Measurements from ENCODE around the gene LRRC59.

DNA sequence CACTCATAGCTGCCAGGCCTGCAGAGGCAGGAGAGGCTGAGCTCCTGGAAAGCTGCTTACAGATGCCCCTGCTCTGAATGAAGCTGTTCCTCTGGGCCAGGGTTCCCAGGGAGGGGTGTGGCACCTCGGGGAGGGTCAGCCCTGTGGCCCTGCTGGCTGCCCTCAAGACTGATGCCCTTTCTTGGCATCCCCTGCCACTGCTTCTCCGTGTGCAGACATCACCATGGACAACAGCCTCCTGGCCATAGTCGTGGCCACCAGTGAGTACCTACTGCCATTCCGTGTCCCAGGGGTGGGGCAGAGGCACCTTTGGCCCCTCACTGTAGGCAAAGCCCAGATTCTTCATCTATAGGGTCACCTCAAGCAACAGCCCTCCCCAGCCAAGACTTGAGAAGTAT is 33.3 kb downstream of the LRRC59 start:
- TF ChIP-seq SIN3A (IDR thresholded peaks at IDR 0.05; ENCODE audit: low read depth) (no peak), EZH2 (IDR thresholded peaks at IDR 0.05) (no peak), POLR2AphosphoS5 (IDR thresholded peaks at IDR 0.05; ENCODE audit: low read depth, low read length) (no peak; the same call in 1 of the 2 replicates), CTCF (IDR thresholded peaks at IDR 0.05 in 2 of 3, conservative IDR thresholded peaks at IDR 0.05 in 1 of 3; ENCODE audit: borderline replicate concordance in 1 of 3, insufficient read depth in 1 of 3, low read depth in 2 of 3, low read length in 2 of 3) (no peak), EGR1 (IDR thresholded peaks at IDR 0.05; ENCODE audit: low read depth) (no peak), RAD21 (IDR thresholded peaks at IDR 0.05; ENCODE audit: low read depth) (no peak), ZNF274 (IDR thresholded peaks at IDR 0.05; ENCODE audit: low read depth, low read length) (no peak), POLR2A (IDR thresholded peaks at IDR 0.05; ENCODE audit: borderline replicate concordance, extremely low read depth, insufficient read depth, insufficient read length) (no peak)
